Mesenchymal stem cell (in vitro differentiated cells and primary cell): ENCODE data around the gene MYO10.

ENCODE experiments used
- DNase-seq: peaks from one replicate; pipeline ENCODE4 v3.0.0-alpha.2; 2013
- H2AFZ ChIP-seq: one replicate; pipeline ENCODE4 v1.6.1; 2013; ENCODE audit warnings: low read depth, mild to moderate bottlenecking, control low read depth, inconsistent platforms, low read length, moderate library complexity
- H2AK5ac ChIP-seq: 2 replicates; pipeline ENCODE4 v1.6.1; 2013; ENCODE audit warnings: low read length, moderate library complexity, mild to moderate bottlenecking, inconsistent platforms; ENCODE audit not compliant: severe bottlenecking
- H2BK120ac ChIP-seq: one replicate; pipeline ENCODE4 v1.6.1; 2013; ENCODE audit warnings: low read depth, mild to moderate bottlenecking, inconsistent platforms, low read length, moderate library complexity
- H2BK12ac ChIP-seq, 2 experiments: one replicate each; pipeline ENCODE4 v1.6.1; 2013; ENCODE audit warnings: inconsistent platforms in 2 of 2, low read length in 2 of 2, mild to moderate bottlenecking in 2 of 2, moderate library complexity in 2 of 2, control low read depth in 1 of 2
- H2BK15ac ChIP-seq: one replicate; pipeline ENCODE4 v1.6.1; 2013; ENCODE audit warnings: mild to moderate bottlenecking, low read depth, inconsistent platforms; ENCODE audit not compliant: poor library complexity, severe bottlenecking
- H2BK5ac ChIP-seq: 2 replicates; pipeline ENCODE4 v1.6.1; 2013; ENCODE audit warnings: low read depth, mild to moderate bottlenecking, low read length, control low read depth, inconsistent platforms; ENCODE audit not compliant: poor library complexity, severe bottlenecking
- H3K14ac ChIP-seq, 2 experiments: one replicate each; pipeline ENCODE4 v1.6.1; 2013; ENCODE audit warnings: inconsistent platforms in 2 of 2, low read length in 2 of 2, control low read depth in 1 of 2, mild to moderate bottlenecking in 1 of 2, moderate library complexity in 1 of 2
- H3K18ac ChIP-seq, 2 experiments: one replicate each; pipeline ENCODE4 v1.6.1; 2013; ENCODE audit warnings: inconsistent platforms in 2 of 2, low read length in 2 of 2, control low read depth in 1 of 2, low read depth in 1 of 2, mild to moderate bottlenecking in 1 of 2
- H3K23ac ChIP-seq, 2 experiments: one replicate each; pipeline ENCODE4 v1.6.1; 2013; ENCODE audit warnings: inconsistent platforms in 2 of 2, low read length in 2 of 2, mild to moderate bottlenecking in 2 of 2, moderate library complexity in 2 of 2, control low read depth in 1 of 2
- H3K27ac ChIP-seq: 2 replicates; pipeline ENCODE4 v1.5.1; 2013; ENCODE audit warnings: mild to moderate bottlenecking, moderate library complexity, low read length, control low read depth, inconsistent platforms; ENCODE audit not compliant: poor library complexity, severe bottlenecking
- H3K27me3 ChIP-seq, 2 experiments: 2 replicates each; pipeline versions ENCODE4 v1.6.1 to v1.7.0; 2013; ENCODE audit warnings: low read length in 2 of 2, mild to moderate bottlenecking in 2 of 2, moderate library complexity in 2 of 2, control low read depth in 1 of 2, inconsistent platforms in 1 of 2; ENCODE audit not compliant: control insufficient read depth in 1 of 2, insufficient read depth in 1 of 2
- H3K36me3 ChIP-seq, 2 experiments: 2 replicates each; pipeline versions ENCODE4 v1.6.1 to v1.7.0; 2013; ENCODE audit warnings: low read length in 2 of 2, control low read depth in 1 of 2, inconsistent platforms in 1 of 2, low read depth in 1 of 2, mild to moderate bottlenecking in 1 of 2; ENCODE audit not compliant: insufficient read depth in 2 of 2, control insufficient read depth in 1 of 2
- H3K4ac ChIP-seq, 2 experiments: one replicate each; pipeline ENCODE4 v1.6.1; 2013; ENCODE audit warnings: inconsistent platforms in 2 of 2, low read length in 2 of 2, mild to moderate bottlenecking in 2 of 2, moderate library complexity in 2 of 2, control low read depth in 1 of 2, low read depth in 1 of 2
- H3K4me1 ChIP-seq: 2 replicates; pipeline ENCODE4 v1.6.1; 2013; ENCODE audit warnings: low read depth, low read length, control low read depth; ENCODE audit not compliant: control insufficient read depth, insufficient read depth
- H3K4me2 ChIP-seq: 2 replicates; pipeline ENCODE4 v1.6.1; 2013; ENCODE audit warnings: low read length, mild to moderate bottlenecking, inconsistent platforms; ENCODE audit not compliant: poor library complexity, severe bottlenecking
- H3K4me3 ChIP-seq, 2 experiments: 2 replicates each; pipeline versions ENCODE4 v1.5.1 to v1.7.0; 2013; ENCODE audit warnings: low read length in 2 of 2, mild to moderate bottlenecking in 2 of 2, control low read depth in 1 of 2, low read depth in 1 of 2; ENCODE audit not compliant: insufficient read depth in 1 of 2
- H3K79me1 ChIP-seq: replicated peaks from 2 replicates; pipeline ENCODE4 v1.6.1; 2013; ENCODE audit warnings: mild to moderate bottlenecking, control low read depth, low read length, inconsistent platforms; ENCODE audit not compliant: poor library complexity, severe bottlenecking
- H3K9ac ChIP-seq: 2 replicates; pipeline ENCODE4 v1.7.0; 2013; ENCODE audit warnings: mild to moderate bottlenecking, low read length, moderate library complexity
- H3K9me3 ChIP-seq: 2 replicates; pipeline ENCODE4 v1.7.0; 2013; ENCODE audit warnings: mild to moderate bottlenecking, low read length; ENCODE audit not compliant: control insufficient read depth
- H4K8ac ChIP-seq: one replicate; pipeline ENCODE4 v1.6.1; 2013; ENCODE audit warnings: inconsistent platforms, mild to moderate bottlenecking, low read length, moderate library complexity
- H4K91ac ChIP-seq: one replicate; pipeline ENCODE4 v1.6.1; 2013; ENCODE audit warnings: mild to moderate bottlenecking, low read length, inconsistent platforms
- WGBS: methylation state at CpG from one replicate; pipeline ENCODE4 v1.1.7; 2013; ENCODE audit warnings: mixed read lengths; 5-methylcytosine and 5-hydroxymethylcytosine counted together

The MYO10 gene

GRCh38 chr5:16776611-16777251, 159.4 kb downstream of the MYO10 start:
- H2AFZ ChIP-seq = no peak overlapping the region
- H3K4me1 ChIP-seq = no peaks in the 10 kb centered on the region
- H3K18ac ChIP-seq = peak overlapping the region in 1 of 2 experiments; percentile 40
- no peak overlapping the region for H2AK5ac ChIP-seq
- no peak overlapping the region for H3K9ac ChIP-seq
- H2BK5ac ChIP-seq = no peak overlapping the region
- H3K9me3 ChIP-seq = no peaks in the 10 kb centered on the region
- 79% methylated on average over 6 of the region's 10 CpGs for WGBS
- no peak overlapping the region for H2BK15ac ChIP-seq
- H3K27me3 ChIP-seq = no peaks in the 10 kb centered on the region
- H3K4me2 ChIP-seq = no peak overlapping the region
- no peak for DNase-seq
- peaks cover 4 to 7% of the 10 kb centered on the region in 2 experiments for H3K36me3 ChIP-seq
- no peak overlapping the region for H4K91ac ChIP-seq
- H3K14ac ChIP-seq = no peak overlapping the region
- no peak overlapping the region for H2BK12ac ChIP-seq
- H3K79me1 ChIP-seq = peaks cover 20% of the 10 kb centered on the region
- H3K27ac ChIP-seq = no peak overlapping the region
- H3K4ac ChIP-seq = peak overlapping the region in 1 of 2 experiments; percentile 26
- H3K4me3 ChIP-seq = no peak overlapping the region
- H4K8ac ChIP-seq = no peak overlapping the region
- no peak overlapping the region for H3K23ac ChIP-seq
- H2BK120ac ChIP-seq = no peak overlapping the region

GRCh38 chr5:16774806-16775205, 161.3 kb downstream of the MYO10 start:
- no peak overlapping the region for H3K4ac ChIP-seq
- no peak overlapping the region for H3K14ac ChIP-seq
- no peaks in the 10 kb centered on the region for H3K4me1 ChIP-seq
- no peak overlapping the region for H3K9ac ChIP-seq
- no peak overlapping the region for H3K4me2 ChIP-seq
- no peaks in the 10 kb centered on the region for H3K27me3 ChIP-seq
- H2BK5ac ChIP-seq = no peak overlapping the region
- 27% methylated on average over 2 of the region's 4 CpGs for WGBS
- H2AK5ac ChIP-seq = no peak overlapping the region
- no peak overlapping the region for H2BK12ac ChIP-seq
- no peak overlapping the region for H4K91ac ChIP-seq
- H4K8ac ChIP-seq = no peak overlapping the region
- no peak overlapping the region for H3K4me3 ChIP-seq
- H3K18ac ChIP-seq = no peak overlapping the region
- peak; percentile 89 for DNase-seq
- no peak overlapping the region for H2BK15ac ChIP-seq
- no peak overlapping the region for H2AFZ ChIP-seq
- H3K23ac ChIP-seq = no peak overlapping the region
- H3K27ac ChIP-seq = no peak overlapping the region
- peaks cover 4 to 11% of the 10 kb centered on the region in 2 experiments for H3K36me3 ChIP-seq
- H3K9me3 ChIP-seq = no peaks in the 10 kb centered on the region
- H2BK120ac ChIP-seq = no peak overlapping the region
- peaks cover 22% of the 10 kb centered on the region for H3K79me1 ChIP-seq

- Histone ChIP-seq H2BK12ac (no peak overlapping the region), H2AK5ac (no peak overlapping the region), H3K4me2 (no peak overlapping the region), H3K4ac (no peak overlapping the region), H3K4me3 (no peak overlapping the region), H4K8ac (no peak overlapping the region), H2BK15ac (no peak overlapping the region), H3K27me3 (no peaks in the 10 kb centered on the region), H3K23ac (no peak overlapping the region), H2BK5ac (no peak overlapping the region), H3K9me3 (no peaks in the 10 kb centered on the region), H3K9ac (no peak overlapping the region), H3K14ac (no peak overlapping the region), H2BK120ac (no peak overlapping the region), H3K27ac (no peak overlapping the region), H3K79me1 (peaks cover 23% of the 10 kb centered on the region), H2AFZ (no peak overlapping the region), H4K91ac (no peak overlapping the region), H3K18ac (no peak overlapping the region), H3K4me1 (no peaks in the 10 kb centered on the region), H3K36me3 (peaks cover 4 to 14% of the 10 kb centered on the region in 2 experiments)
- 46% methylated on average over 3 of the region's 3 CpGs for WGBS
- DNase-seq = peak; percentile 74
Measured at GRCh38 chr5:16773991-16774390, 162.1 kb downstream of the MYO10 start.

GRCh38 chr5:16772556-16772955, 163.5 kb downstream of the MYO10 start:
- Histone ChIP-seq H3K79me1 (peaks cover 21% of the 10 kb centered on the region), H2BK120ac (no peak overlapping the region), H3K4me1 (no peaks in the 10 kb centered on the region), H3K27me3 (no peaks in the 10 kb centered on the region), H4K91ac (no peak overlapping the region), H2BK12ac (no peak overlapping the region), H2BK5ac (no peak overlapping the region), H3K18ac (no peak overlapping the region), H3K9ac (no peak overlapping the region), H2AK5ac (no peak overlapping the region), H3K9me3 (no peaks in the 10 kb centered on the region), H3K4ac (no peak overlapping the region), H2AFZ (no peak overlapping the region), H2BK15ac (no peak overlapping the region), H3K27ac (no peak overlapping the region), H3K4me3 (no peak overlapping the region), H3K23ac (no peak overlapping the region), H4K8ac (no peak overlapping the region), H3K4me2 (peak overlapping the region; percentile 29), H3K36me3 (peaks cover 9 to 11% of the 10 kb centered on the region in 2 experiments), H3K14ac (no peak overlapping the region)
- 92% methylated on average over 3 of the region's 3 CpGs for WGBS
- DNase-seq = no peak
